HG02763 (cell line): ENCODE data around the gene FUNDC2.
A peak's percentile ranks its signal among the peaks of the same experiment; 100 is the strongest.
"Not testable (repeated sequence)": the region's sequence is repeated elsewhere in the genome, so short reads cannot be mapped to it uniquely, and the experiment has no call there.

Experiments used
- ATAC-seq: cut with Tn5 transposase; IDR thresholded peaks from one replicate; pipeline ENCODE4 v1.9.1; 2021; ENCODE audit warnings: mild to moderate bottlenecking, moderate library complexity; ENCODE audit not compliant: unreplicated experiment

The FUNDC2 gene

DNA sequence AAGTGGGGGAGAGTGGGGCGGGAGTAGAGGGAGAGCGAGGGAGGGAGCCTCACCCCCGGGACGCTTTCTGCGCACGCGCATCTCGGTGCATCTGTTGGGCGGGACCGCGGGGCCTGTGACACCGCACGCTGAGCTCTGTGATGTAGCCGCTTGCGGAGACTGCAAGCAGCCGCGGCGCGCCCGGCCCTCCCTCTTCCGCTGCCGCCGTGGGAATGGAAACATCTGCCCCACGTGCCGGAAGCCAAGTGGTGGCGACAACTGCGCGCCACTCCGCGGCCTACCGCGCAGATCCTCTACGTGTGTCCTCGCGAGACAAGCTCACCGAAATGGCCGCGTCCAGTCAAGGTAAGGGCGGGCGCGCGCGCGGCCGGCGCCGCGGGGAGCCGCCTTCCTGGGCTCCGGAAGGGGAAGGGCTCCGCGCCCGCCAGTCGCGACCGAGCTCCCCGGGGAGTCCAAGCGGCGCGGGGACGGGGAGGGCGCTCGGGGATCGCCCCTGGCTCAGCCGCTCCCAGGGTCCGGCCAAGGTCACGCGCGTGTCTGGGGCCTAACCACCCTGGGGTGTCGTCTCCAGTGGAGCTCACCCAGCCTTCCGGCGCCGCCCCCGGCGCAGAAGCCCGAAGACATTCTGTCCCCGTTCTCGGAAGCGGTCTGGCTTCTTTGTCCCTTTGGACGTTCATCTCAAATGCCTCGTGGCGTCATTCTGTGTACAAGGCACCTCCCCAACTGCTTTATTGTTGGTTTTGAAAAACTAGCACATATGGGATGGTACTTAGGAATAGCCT, at the start of gene FUNDC2:
TSS of gene FUNDC2 (plus strand) at position 118 of the 782 bp plus-strand sequence. CDS start at position 213, 95 bp downstream.
- ATAC-seq, result peak; percentile 90

- ATAC-seq, result no peak
Measured at GRCh38 chrX:154979629-154980028, 47.0 kb upstream of the FUNDC2 start.

GRCh38 chrX:154980330-154981115, 46.1 kb upstream of the FUNDC2 start:
- ATAC-seq, result peak; percentile 98

- no peak for ATAC-seq
Measured at GRCh38 chrX:154981116-154981411, 45.6 kb upstream of the FUNDC2 start.

DNA sequence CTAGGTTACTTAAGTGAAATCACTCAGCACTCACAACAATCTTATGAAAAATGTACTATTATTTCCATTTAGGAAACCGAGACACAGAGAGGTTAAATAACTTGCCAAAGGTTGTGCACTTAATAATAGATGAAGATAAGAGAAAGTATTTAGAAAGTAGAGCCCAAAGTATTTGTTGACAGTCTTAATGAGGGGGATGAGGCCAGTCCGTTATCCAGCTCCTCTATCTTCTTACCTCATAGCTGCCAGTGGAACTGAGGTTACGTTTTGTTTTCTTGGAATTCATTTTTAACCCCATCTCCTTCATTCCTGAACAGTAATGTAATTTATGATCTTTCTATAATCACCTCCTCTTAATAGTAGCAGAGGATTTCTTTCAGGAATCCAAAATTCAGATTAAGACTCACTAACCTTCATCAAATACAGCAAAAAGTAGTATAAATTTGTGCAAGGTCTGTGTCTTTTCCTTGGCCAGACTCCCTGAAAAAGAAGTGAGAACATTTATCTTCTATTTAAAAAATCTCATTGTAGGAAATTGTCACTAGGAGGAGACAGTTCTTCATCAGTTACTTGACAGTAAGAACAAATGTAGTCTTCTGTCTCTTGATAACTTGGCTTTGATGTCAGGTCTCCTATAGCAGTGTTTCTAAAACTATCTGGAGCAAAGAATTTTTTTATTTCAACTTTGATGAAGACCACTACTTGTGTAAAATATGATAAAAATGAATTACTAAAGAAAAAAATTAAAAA, 39.6 kb upstream of the FUNDC2 start:
- ATAC-seq, result no peak

GRCh38 chrX:154987940-154988339, 38.7 kb upstream of the FUNDC2 start:
- no peak for ATAC-seq

- no peak for ATAC-seq
Measured at GRCh38 chrX:154988719-154989118, 37.9 kb upstream of the FUNDC2 start.

- ATAC-seq, result no peak
Measured at GRCh38 chrX:154990496-154990895, 36.1 kb upstream of the FUNDC2 start.

DNA sequence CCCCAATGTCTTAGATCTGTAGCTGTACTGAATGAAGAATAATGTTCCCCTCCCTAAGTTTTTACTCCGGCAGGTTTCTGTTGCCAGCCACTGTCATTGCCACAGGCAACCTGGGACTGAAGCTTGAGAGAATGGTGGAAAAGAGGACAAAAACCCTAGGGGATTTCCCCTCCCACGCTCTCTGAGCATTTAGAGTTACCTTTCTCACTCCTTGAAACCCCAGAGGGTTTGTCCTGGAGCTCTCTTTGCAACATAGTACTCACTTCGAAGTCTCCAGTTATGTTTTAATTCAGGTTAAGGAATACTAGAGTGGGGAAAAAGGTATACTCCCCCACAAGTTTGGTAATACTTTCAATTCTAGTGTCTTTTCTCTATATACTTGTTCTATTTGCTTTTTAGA, 35.6 kb upstream of the FUNDC2 start:
- no peak for ATAC-seq

- ATAC-seq, result no peak
Measured at GRCh38 chrX:154991476-154991875, 35.2 kb upstream of the FUNDC2 start.

DNA sequence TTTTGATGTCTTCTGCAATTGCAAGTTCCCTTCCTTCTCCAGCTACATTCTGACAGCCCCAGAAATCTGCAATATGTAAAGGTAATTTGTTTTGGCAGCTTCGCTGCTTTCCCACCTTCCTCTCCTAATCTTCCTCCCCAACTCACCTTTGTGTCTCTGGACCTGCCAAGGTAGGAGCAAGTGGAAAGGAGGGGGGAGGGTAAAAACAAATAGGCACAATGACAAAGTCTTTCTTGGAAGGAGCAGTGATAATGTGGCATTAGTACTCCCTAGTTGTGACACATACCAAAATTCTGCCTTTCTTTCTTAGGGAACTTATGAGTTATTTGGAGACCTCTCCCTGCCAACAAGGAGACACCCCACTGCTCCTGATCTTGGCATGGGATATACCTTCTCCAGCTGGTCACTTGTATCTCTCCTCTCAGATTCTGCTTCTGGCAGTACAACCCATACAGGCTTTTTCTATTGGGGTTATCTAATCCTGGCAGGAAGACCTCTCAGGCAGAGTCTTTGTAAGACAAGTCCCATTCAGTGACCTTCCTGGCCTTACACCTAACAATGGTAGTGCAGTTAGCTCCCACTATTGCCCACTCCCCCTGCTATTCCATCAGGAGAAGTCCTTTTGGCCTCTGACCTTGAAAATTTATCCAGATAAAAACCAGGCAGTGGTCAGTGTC, 28.3 kb upstream of the FUNDC2 start:
- no peak for ATAC-seq

DNA sequence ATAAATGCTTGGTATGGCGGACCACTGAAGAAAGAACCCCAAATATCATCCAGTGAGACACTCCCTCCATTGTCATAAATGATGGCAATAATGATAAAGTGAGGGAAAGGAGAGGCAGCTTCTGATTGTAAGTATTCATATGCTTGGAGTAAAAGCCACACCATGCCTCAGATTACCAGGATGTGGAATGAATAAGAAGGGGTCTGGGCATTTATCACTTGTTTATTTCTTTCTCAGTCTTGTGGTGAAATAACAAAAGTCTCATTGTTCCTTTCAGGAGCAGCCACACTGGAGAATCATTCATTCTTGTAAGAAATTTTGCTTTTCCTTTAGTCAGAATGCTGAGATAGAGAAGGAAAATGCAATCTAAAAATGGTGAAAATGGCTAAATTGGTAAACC, 25.8 kb upstream of the FUNDC2 start:
- ATAC-seq, result no peak

DNA sequence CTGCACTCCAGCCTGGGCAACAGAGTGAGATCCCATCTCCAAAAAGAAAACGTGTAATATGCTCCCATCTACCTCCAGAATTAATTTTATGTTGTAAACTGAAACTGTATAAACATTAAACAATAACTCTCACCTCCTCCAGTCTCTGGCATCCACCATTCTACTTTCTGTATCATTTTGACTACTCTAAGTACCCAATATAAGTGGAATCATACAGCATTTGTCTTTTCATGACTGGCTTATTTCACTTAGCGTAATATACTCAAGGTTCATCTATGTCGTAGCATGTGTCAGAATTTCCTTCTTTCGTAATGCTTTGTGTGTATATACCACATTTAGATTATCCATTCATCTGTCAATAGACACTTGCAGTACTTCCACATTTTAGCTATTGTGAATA, 24.8 kb upstream of the FUNDC2 start:
- no peak for ATAC-seq

GRCh38 chrX:155005190-155005589, 21.5 kb upstream of the FUNDC2 start:
- ATAC-seq, result no peak

DNA sequence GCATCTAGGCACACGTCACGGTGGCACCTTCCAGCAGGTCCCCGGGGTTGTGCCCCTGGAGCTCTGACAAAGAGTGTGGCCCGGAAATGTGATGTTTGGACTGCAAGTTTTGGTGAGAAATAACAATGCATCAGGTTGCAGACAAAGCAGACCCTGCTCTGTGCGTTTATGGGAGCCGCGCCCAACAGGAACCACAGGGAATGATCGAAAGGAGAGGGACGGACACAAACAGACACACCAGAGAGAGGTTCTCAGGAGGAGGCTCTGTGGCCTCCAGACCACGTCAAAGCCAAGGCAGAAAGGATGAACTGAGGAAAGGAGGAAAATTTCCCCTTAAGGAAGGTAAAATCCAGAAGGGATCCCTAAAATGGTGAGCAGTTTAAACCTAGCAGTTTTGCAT, 20.3 kb upstream of the FUNDC2 start:
- ATAC-seq, result not testable (repeated sequence)

DNA sequence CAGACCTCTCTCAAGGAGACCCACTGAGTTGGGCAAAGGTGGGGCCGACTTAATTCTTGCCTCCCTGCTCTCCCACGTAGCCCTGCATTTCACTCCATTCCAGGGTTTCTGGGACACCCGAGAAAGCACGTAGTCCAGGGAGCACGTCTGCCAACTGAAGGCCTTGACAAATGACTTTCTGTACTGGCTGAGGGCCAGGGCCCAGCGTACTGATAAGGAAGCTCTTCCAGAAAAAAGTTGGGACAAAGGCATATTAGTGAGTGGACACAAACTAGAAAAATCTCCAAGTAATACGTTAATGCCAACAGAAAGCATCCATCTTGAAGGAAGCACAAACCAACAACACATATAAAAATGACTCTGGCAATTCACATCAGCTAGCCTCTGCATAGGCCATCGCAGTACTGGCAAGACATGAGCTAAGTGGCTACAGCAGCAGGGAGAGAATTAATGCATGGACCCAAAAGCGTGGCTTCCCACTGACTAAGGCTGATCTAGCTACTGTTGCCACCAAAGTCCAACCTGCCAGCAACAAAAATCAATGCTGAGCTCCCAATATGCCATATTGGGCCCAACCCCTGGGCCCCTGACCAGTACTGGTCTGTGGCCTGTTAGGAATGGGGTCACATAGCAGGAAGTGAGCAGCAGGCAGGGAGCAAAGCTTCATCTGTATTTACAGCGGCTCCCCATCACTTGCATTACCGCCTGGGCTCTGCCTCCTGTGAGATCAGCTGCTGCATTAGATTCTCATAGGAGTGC, 19.6 kb upstream of the FUNDC2 start:
- ATAC-seq, result not testable (repeated sequence)

GRCh38 chrX:155008578-155008977, 18.1 kb upstream of the FUNDC2 start:
- ATAC-seq, result not testable (repeated sequence)

- ATAC-seq, result no peak
Measured at GRCh38 chrX:155009994-155010472, 16.6 kb upstream of the FUNDC2 start.

GRCh38 chrX:155020591-155020990, 6.1 kb upstream of the FUNDC2 start:
- ATAC-seq, result no peak

GRCh38 chrX:155022585-155022984, 4.1 kb upstream of the FUNDC2 start, which contains the start of gene F8:
Gene F8 (minus strand): TSS chrX:155022723. CDS start chrX:155022552, 171 bp downstream.
- no peak for ATAC-seq
